Measurements from ENCODE around the gene PNPLA2. TPM values are rescaled to one million over a fixed set of nuclear protein-coding genes. Genes with fewer than 3 reads are reported as not detected.

PNPLA2 gene
- total RNA-seq, 1 donor from 2014 or later = 2.6 TPM

DNA sequence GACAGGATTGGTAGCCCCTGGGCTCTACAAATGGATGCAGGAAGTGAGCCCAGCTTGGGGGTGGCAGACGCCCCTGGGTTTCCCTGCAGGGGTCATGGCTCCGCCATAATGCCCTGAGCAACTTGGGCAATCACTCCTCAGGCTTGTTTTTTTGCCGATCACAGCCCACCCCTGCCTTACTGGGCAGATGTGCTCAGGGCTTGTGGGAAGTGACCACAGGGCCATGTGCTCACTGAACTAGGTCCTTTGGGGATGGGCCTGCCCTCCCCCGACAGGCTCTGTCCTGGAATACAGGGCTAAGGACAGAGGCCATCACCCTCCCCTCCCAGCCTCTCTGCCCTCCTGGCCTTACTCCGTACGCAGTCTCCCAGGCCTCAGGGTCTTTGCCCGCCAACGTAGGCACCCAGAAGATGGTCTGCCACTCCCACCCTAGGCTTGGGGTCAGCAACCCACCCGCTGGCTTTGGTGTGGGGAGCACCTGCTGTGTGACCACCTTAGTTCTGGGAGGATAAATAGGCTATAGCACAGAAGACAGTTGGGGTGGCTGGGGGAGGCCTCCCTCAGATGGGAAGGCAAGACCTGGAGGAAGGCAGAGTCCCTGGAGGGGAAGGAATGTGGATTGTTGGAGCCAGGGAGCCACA lies 5.1 kb upstream of the PNPLA2 start:
- H3K4me3 Mint-ChIP-seq = no peak overlapping the region
- no peak overlapping the region for H3K4me3 ChIP-seq
- H3K27me3 Mint-ChIP-seq (ENCODE audit: insufficient read depth, low read depth) = peaks cover 8% of the 10 kb centered on the region
- no peak overlapping the region for H2AFZ ChIP-seq (replicated peaks)
- peaks cover 17% of the 10 kb centered on the region for H3K4me1 Mint-ChIP-seq
- peaks cover 24% of the 10 kb centered on the region for H4K20me1 ChIP-seq (ENCODE audit: low read depth)
- no peaks in the 10 kb centered on the region for H3K27me3 ChIP-seq
- no peak for DNase-seq (ENCODE audit: low spot score)
- no peak overlapping the region for H3K27ac ChIP-seq
- H3K27ac Mint-ChIP-seq = no peak overlapping the region
- peaks cover 13% of the 10 kb centered on the region for H3K36me3 Mint-ChIP-seq
- H3K79me2 ChIP-seq (ENCODE audit: low read depth) = peaks cover 31% of the 10 kb centered on the region
- H3K4me1 ChIP-seq = peaks cover 11% of the 10 kb centered on the region
- peaks cover 58% of the 10 kb centered on the region for H3F3A ChIP-seq (ENCODE audit: low read depth)
- no peak overlapping the region for H3K4me2 ChIP-seq
- TF ChIP-seq, protein P1, sequence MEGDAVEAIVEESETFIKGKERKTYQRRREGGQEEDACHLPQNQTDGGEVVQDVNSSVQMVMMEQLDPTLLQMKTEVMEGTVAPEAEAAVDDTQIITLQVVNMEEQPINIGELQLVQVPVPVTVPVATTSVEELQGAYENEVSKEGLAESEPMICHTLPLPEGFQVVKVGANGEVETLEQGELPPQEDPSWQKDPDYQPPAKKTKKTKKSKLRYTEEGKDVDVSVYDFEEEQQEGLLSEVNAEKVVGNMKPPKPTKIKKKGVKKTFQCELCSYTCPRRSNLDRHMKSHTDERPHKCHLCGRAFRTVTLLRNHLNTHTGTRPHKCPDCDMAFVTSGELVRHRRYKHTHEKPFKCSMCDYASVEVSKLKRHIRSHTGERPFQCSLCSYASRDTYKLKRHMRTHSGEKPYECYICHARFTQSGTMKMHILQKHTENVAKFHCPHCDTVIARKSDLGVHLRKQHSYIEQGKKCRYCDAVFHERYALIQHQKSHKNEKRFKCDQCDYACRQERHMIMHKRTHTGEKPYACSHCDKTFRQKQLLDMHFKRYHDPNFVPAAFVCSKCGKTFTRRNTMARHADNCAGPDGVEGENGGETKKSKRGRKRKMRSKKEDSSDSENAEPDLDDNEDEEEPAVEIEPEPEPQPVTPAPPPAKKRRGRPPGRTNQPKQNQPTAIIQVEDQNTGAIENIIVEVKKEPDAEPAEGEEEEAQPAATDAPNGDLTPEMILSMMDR (IDR thresholded peaks at IDR 0.05) = no peak
- TF ChIP-seq EZH2phosphoT487 (IDR thresholded peaks at IDR 0.05) (no peak), EZH2 (IDR thresholded peaks at IDR 0.05) (no peak)
- no peaks in the 10 kb centered on the region for H3K9me3 ChIP-seq (ENCODE audit: low read depth)
- H3K9me3 Mint-ChIP-seq = no peaks in the 10 kb centered on the region
- H3K36me3 ChIP-seq = peaks cover 3% of the 10 kb centered on the region
- H3K9ac ChIP-seq = no peak overlapping the region

- Mint-ChIP-seq H3K36me3 (peaks cover 13% of the 10 kb centered on the region), H3K4me1 (peaks cover 9% of the 10 kb centered on the region), H3K27me3 (ENCODE audit: insufficient read depth, low read depth) (peaks cover 8% of the 10 kb centered on the region), H3K9me3 (no peaks in the 10 kb centered on the region), H3K27ac (no peak overlapping the region), H3K4me3 (no peak overlapping the region)
- H3K27ac ChIP-seq = no peak overlapping the region
- H3K36me3 ChIP-seq = peaks cover 3% of the 10 kb centered on the region
- no peak overlapping the region for H2AFZ ChIP-seq (replicated peaks)
- peaks cover 6% of the 10 kb centered on the region for H3K4me1 ChIP-seq
- H4K20me1 ChIP-seq (ENCODE audit: low read depth) = peaks cover 26% of the 10 kb centered on the region
- no peak overlapping the region for H3K4me3 ChIP-seq
- peaks cover 55% of the 10 kb centered on the region for H3F3A ChIP-seq (ENCODE audit: low read depth)
- peaks cover 22% of the 10 kb centered on the region for H3K79me2 ChIP-seq (ENCODE audit: low read depth)
- TF ChIP-seq, protein P1 (IDR thresholded peaks at IDR 0.05) = no peak
- TF ChIP-seq EZH2phosphoT487 (IDR thresholded peaks at IDR 0.05) (no peak), EZH2 (IDR thresholded peaks at IDR 0.05) (no peak)
- H3K9ac ChIP-seq = no peak overlapping the region
- H3K4me2 ChIP-seq = no peak overlapping the region
- no peaks in the 10 kb centered on the region for H3K27me3 ChIP-seq
- no peak for DNase-seq (ENCODE audit: low spot score)
- H3K9me3 ChIP-seq (ENCODE audit: low read depth) = no peaks in the 10 kb centered on the region
Observed at GRCh38 chr11:815675-816432, 2.9 kb upstream of the PNPLA2 start.

- Histone ChIP-seq H3K4me1 (peaks cover under 1% of the 10 kb centered on the region), H3K27me3 (no peaks in the 10 kb centered on the region), H2AFZ (replicated peaks) (no peak overlapping the region), H3K4me2 (no peak overlapping the region), H3K4me3 (no peak overlapping the region), H3K27ac (no peak overlapping the region), H4K20me1 (ENCODE audit: low read depth) (peaks cover 26% of the 10 kb centered on the region), H3F3A (ENCODE audit: low read depth) (peaks cover 50% of the 10 kb centered on the region), H3K9ac (no peak overlapping the region), H3K79me2 (ENCODE audit: low read depth) (peaks cover 17% of the 10 kb centered on the region), H3K36me3 (peaks cover under 1% of the 10 kb centered on the region), H3K9me3 (ENCODE audit: low read depth) (no peaks in the 10 kb centered on the region)
- peaks cover 8% of the 10 kb centered on the region for H3K27me3 Mint-ChIP-seq (ENCODE audit: insufficient read depth, low read depth)
- no peak overlapping the region for H3K27ac Mint-ChIP-seq
- no peaks in the 10 kb centered on the region for H3K9me3 Mint-ChIP-seq
- peaks cover 10% of the 10 kb centered on the region for H3K36me3 Mint-ChIP-seq
- H3K4me1 Mint-ChIP-seq = peaks cover 8% of the 10 kb centered on the region
- H3K4me3 Mint-ChIP-seq = no peak overlapping the region
- TF ChIP-seq, protein P1 (IDR thresholded peaks at IDR 0.05) = no peak
- TF ChIP-seq EZH2 (IDR thresholded peaks at IDR 0.05) = no peak
- no peak for TF ChIP-seq EZH2phosphoT487 (IDR thresholded peaks at IDR 0.05)
- DNase-seq (ENCODE audit: low spot score) = no peak
Observed at GRCh38 chr11:816433-816779, 2.3 kb upstream of the PNPLA2 start.
